GM12878 (cell line): ENCODE measurements around the gene QSOX1. TPM values are rescaled to one million over a fixed set of nuclear protein-coding genes. Genes with fewer than 3 reads are reported as not detected.

Experiments used
- ATAC-seq: fragments of 200-7000 bp; cut with Tn5 transposase; 3 replicates; pipeline ENCODE4 v1.9.1; 2020; ENCODE audit warnings: mild to moderate bottlenecking, moderate library complexity
- BruUV-seq: library from RNA; stranded (reverse); fragments of 400-500 nt; replicated peaks from 2 replicates; lab custom pipeline; 2021; lab: Mats Ljungman, UMichigan
- CTCF ChIA-PET: fragments of 300-600 bp; sonication (Branson Sonifier 250); formaldehyde crosslinking; extraction: SDS; loops from one replicate; lab custom pipeline; 2021; ENCODE audit warnings: inconsistent platforms; lab: Yijun Ruan, JAX
- POLR2A ChIA-PET: fragments of 350-600 bp; formaldehyde crosslinking; extraction: SDS; loops from one replicate; lab custom pipeline; 2021; ENCODE audit warnings: inconsistent platforms; lab: Charles Lee
- RAD21 ChIA-PET: fragments of 300-600 bp; sonication (Branson Sonifier 250); formaldehyde crosslinking; loops from one replicate; lab custom pipeline; 2023; ENCODE audit warnings: antibody characterized with exemption; ENCODE audit not compliant: unreplicated experiment; lab: Charles Lee
- SMC1A ChIA-PET: fragments of 300-600 bp; sonication (Branson Sonifier 250); formaldehyde crosslinking; loops from one replicate; lab custom pipeline; 2023; ENCODE audit not compliant: unreplicated experiment, uncharacterized antibody; lab: Charles Lee
- DNase-seq: peaks from one replicate; pipeline ENCODE4 v3.0.0-alpha.2; 2011; ENCODE audit warnings: low read depth, low spot score
- FAIRE-seq: peaks from 3 replicates; lab custom pipeline; 2011; peaks lifted over from hg19 to GRCh38; lab: Jason Lieb, UNC
- H2AFZ ChIP-seq: 2 replicates; pipeline ENCODE4 v1.6.0; 2011; ENCODE audit warnings: low read depth, low read length, control low read depth; ENCODE audit not compliant: control insufficient read depth
- H3K27ac ChIP-seq: 2 replicates; pipeline ENCODE4 v1.5.1; 2011; ENCODE audit warnings: control low read depth; ENCODE audit not compliant: control insufficient read depth, insufficient read depth
- H3K27me3 ChIP-seq, 2 experiments: replicated peaks in 1 of 2; 2 replicates each; pipeline versions ENCODE4 v1.6.0 to v1.6.1; 2011; ENCODE audit warnings: low read length in 1 of 2; ENCODE audit not compliant: control insufficient read depth in 2 of 2, insufficient read depth in 2 of 2
- H3K36me3 ChIP-seq, 2 experiments: 2 replicates each; pipeline ENCODE4 v1.5.1; 2011; ENCODE audit warnings: low read length in 1 of 2; ENCODE audit not compliant: control insufficient read depth in 2 of 2, insufficient read depth in 2 of 2
- H3K4me1 ChIP-seq: 2 replicates; pipeline ENCODE4 v1.6.1; 2011; ENCODE audit warnings: mild to moderate bottlenecking, low read length, moderate library complexity, mixed read lengths; ENCODE audit not compliant: control insufficient read depth, insufficient read depth
- H3K4me2 ChIP-seq: 2 replicates; pipeline ENCODE4 v1.6.0; 2011; ENCODE audit warnings: control low read depth; ENCODE audit not compliant: control insufficient read depth, insufficient read depth
- H3K4me3 ChIP-seq: fragments of 200-600 bp; sonication (generic); 2 replicates; pipeline ENCODE4 v1.5.1; 2016
- H3K79me2 ChIP-seq: 2 replicates; pipeline ENCODE4 v1.6.0; 2011; ENCODE audit warnings: low read length; ENCODE audit not compliant: control insufficient read depth, insufficient read depth
- H3K9ac ChIP-seq: 2 replicates; pipeline ENCODE4 v1.8.0; 2011; ENCODE audit warnings: low read length, control low read depth, mixed read lengths; ENCODE audit not compliant: control insufficient read depth, insufficient read depth
- H3K9me3 ChIP-seq: replicated peaks from 3 replicates; pipeline ENCODE4 v1.5.1; 2011; ENCODE audit warnings: mild to moderate bottlenecking, low read length; ENCODE audit not compliant: control insufficient read depth, insufficient read depth
- H4K20me1 ChIP-seq: 2 replicates; pipeline ENCODE4 v1.6.0; 2011; ENCODE audit not compliant: control insufficient read depth, insufficient read depth
- CHD4 ChIP-seq: fragments of 200-600 bp; sonication (generic); IDR thresholded peaks from 2 replicates; pipeline ENCODE4 v1.6.1; 2016; ENCODE audit warnings: mild to moderate bottlenecking
- FOXK2 ChIP-seq: fragments of 450-650 bp; IDR thresholded peaks from 2 replicates; pipeline ENCODE4 v1.6.1; 2017; ENCODE audit warnings: mild to moderate bottlenecking, moderate library complexity
- IRF5 ChIP-seq: fragments of 450-650 bp; IDR thresholded peaks from 2 replicates; pipeline ENCODE4 v1.6.1; 2017; ENCODE audit warnings: borderline replicate concordance
- KLF5 ChIP-seq: fragments of 450-650 bp; IDR thresholded peaks from 2 replicates; pipeline ENCODE4 v1.6.1; 2014; ENCODE audit warnings: mild to moderate bottlenecking; ENCODE audit not compliant: partially characterized antibody
- MYB ChIP-seq: fragments of 150-350 bp; IDR thresholded peaks from 2 replicates; pipeline ENCODE4 v1.6.1; 2014; ENCODE audit warnings: mild to moderate bottlenecking, low read depth, low read length, borderline replicate concordance
- NFYA ChIP-seq: IDR thresholded peaks from 2 replicates; pipeline ENCODE4 v1.6.1; 2011; ENCODE audit warnings: low read depth, mild to moderate bottlenecking, low read length, improper control_type of control experiment, borderline replicate concordance
- NR2C1 ChIP-seq: fragments of 450-650 bp; IDR thresholded peaks from 2 replicates; pipeline ENCODE4 v1.6.1; 2017; ENCODE audit warnings: antibody characterized with exemption, mild to moderate bottlenecking, moderate library complexity
- SMC3 ChIP-seq: IDR thresholded peaks from 2 replicates; pipeline ENCODE4 v1.6.1; 2011; ENCODE audit warnings: low read length, improper control_type of control experiment, borderline replicate concordance
- WGBS: methylation state at CpG from one replicate; pipeline ENCODE4 v1.1.6; 2016; ENCODE audit warnings: low lambda C conversion rate; ENCODE audit not compliant: insufficient replicate concordance, insufficient coverage; ENCODE audit errors: missing lambda C conversion rate; 5-methylcytosine and 5-hydroxymethylcytosine counted together
- in situ Hi-C: fragments of 300-500 bp; cut with MboI; formaldehyde crosslinking; loops from 9 replicates; pipeline ENCODE4 v1.14.3; 2018; ENCODE audit warnings: mixed read lengths
- intact Hi-C: fragments of 100-400 bp; cut with micrococcal nuclease; formaldehyde crosslinking; loops from one replicate; pipeline ENCODE4 v1.14.2; 2022; ENCODE audit not compliant: unreplicated experiment
- polyA plus RNA-seq, 11 experiments: library from polyadenylated mRNA; depleted of rRNA in 4 of 11; unstranded in 6 of 11; stranded (reverse) in 5 of 11; fragments of >200 nt; fragmentation: Nextera tagmentation in 4 of 11; fragmentation: Illumina TruSeq in 1 of 11; extraction: Ambion mirVana in 4 of 11; extraction: Trizol in 1 of 11; gene quantifications; 1 replicate in 1 of 11; 2 replicates in 10 of 11; pipeline versions ENCODE4 v1.2.1 to v1.2.3, GENCODE V29; 2011 to 2016; ENCODE audit warnings: inconsistent platforms in 2 of 11, missing spikeins in 2 of 11, low read depth in 1 of 11
- total RNA-seq, 4 experiments: library from RNA; depleted of rRNA in 3 of 4; stranded (reverse); fragments of >200 nt in 3 of 4; fragmentation: Illumina TruSeq in 1 of 4; extraction: Trizol in 1 of 4; gene quantifications; 2 replicates each; pipeline versions ENCODE4 v1.2.1 to v1.2.3, GENCODE V29; 2013 to 2021
- TF ChIP-seq, protein P1 (sequence below): fragments of 450-650 bp; IDR thresholded peaks from 2 replicates; pipeline ENCODE4 v1.6.1; 2018; ENCODE audit warnings: mild to moderate bottlenecking, low read depth, moderate library complexity; ENCODE audit not compliant: partially characterized antibody
- TF ChIP-seq, protein P2 (sequence below): IDR thresholded peaks from 2 replicates; pipeline ENCODE4 v1.6.1; 2012; ENCODE audit warnings: improper control_type of control experiment, low read depth, low read length; ENCODE audit not compliant: insufficient replicate concordance
- TF ChIP-seq, protein P3 (sequence below): IDR thresholded peaks from 2 replicates; pipeline ENCODE4 v1.6.1; 2011; ENCODE audit warnings: borderline replicate concordance, low read depth, mild to moderate bottlenecking, moderate library complexity, low read length; ENCODE audit not compliant: insufficient read depth, poor library complexity, severe bottlenecking

Gene QSOX1
- total and polyA plus RNA-seq, 10 of the 15 experiments (the other 5 are each of a cell fraction or from before 2014, with no cell fraction given), result 1.8 to 31.3 (median 11.2) TPM

GRCh38 chr1:180251526-180252305 is 97.0 kb downstream of the QSOX1 start:
- Histone ChIP-seq H3K27ac (no peak overlapping the region), H4K20me1 (no peaks in the 10 kb centered on the region), H3K36me3 (no peaks in the 10 kb centered on the region), H3K4me1 (no peaks in the 10 kb centered on the region; the same call in 1 of the 2 replicates), H2AFZ (no peak overlapping the region), H3K4me2 (no peak overlapping the region), H3K4me3 (no peak overlapping the region), H3K9ac (no peak overlapping the region), H3K27me3 (no peaks in the 10 kb centered on the region), H3K79me2 (no peaks in the 10 kb centered on the region), H3K9me3 (no peaks in the 10 kb centered on the region)
- SMC1A ChIA-PET, result interaction anchor here (0.6 to 3.6 kb wide), 10 partner anchors 17 to 231 kb away, joined by 3 to 37 read pairs (median 4); no protein-coding TSS in a partner anchor
- CTCF ChIA-PET, result interaction anchor here (0.9 to 4.2 kb wide), 10 partner anchors 10 to 264 kb away, joined by 3 to 105 read pairs (median 10); no protein-coding TSS in a partner anchor
- DNase-seq, result no peak
- no TSS peak for BruUV-seq
- in situ Hi-C loops, result loop anchor here (5.0 kb wide), 1 partner anchor 231 kb away; no protein-coding TSS in a partner anchor
- WGBS, result 48% methylated on average over 9 of the region's 9 CpGs
- no peak for ATAC-seq
- POLR2A ChIA-PET, result no interaction called here
- no peak for FAIRE-seq
- RAD21 ChIA-PET, result interaction anchor here (0.5 to 3.3 kb wide), 5 partner anchors 23 to 238 kb away, joined by 3 to 25 read pairs (median 15); no protein-coding TSS in a partner anchor
- intact Hi-C loops, result loop anchor here (1.0 kb wide), 2 partner anchors 165 to 231 kb away; no protein-coding TSS in a partner anchor
- no peak for TF ChIP-seq KLF5
- no peak for TF ChIP-seq MYB
- TF ChIP-seq SMC3, result no peak
- TF ChIP-seq, protein P1, sequence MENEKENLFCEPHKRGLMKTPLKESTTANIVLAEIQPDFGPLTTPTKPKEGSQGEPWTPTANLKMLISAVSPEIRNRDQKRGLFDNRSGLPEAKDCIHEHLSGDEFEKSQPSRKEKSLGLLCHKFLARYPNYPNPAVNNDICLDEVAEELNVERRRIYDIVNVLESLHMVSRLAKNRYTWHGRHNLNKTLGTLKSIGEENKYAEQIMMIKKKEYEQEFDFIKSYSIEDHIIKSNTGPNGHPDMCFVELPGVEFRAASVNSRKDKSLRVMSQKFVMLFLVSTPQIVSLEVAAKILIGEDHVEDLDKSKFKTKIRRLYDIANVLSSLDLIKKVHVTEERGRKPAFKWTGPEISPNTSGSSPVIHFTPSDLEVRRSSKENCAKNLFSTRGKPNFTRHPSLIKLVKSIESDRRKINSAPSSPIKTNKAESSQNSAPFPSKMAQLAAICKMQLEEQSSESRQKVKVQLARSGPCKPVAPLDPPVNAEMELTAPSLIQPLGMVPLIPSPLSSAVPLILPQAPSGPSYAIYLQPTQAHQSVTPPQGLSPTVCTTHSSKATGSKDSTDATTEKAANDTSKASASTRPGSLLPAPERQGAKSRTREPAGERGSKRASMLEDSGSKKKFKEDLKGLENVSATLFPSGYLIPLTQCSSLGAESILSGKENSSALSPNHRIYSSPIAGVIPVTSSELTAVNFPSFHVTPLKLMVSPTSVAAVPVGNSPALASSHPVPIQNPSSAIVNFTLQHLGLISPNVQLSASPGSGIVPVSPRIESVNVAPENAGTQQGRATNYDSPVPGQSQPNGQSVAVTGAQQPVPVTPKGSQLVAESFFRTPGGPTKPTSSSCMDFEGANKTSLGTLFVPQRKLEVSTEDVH, result no peak
- no peak for TF ChIP-seq IRF5
- no peak for TF ChIP-seq NFYA
- TF ChIP-seq CHD4, result no peak
- TF ChIP-seq, protein P2, sequence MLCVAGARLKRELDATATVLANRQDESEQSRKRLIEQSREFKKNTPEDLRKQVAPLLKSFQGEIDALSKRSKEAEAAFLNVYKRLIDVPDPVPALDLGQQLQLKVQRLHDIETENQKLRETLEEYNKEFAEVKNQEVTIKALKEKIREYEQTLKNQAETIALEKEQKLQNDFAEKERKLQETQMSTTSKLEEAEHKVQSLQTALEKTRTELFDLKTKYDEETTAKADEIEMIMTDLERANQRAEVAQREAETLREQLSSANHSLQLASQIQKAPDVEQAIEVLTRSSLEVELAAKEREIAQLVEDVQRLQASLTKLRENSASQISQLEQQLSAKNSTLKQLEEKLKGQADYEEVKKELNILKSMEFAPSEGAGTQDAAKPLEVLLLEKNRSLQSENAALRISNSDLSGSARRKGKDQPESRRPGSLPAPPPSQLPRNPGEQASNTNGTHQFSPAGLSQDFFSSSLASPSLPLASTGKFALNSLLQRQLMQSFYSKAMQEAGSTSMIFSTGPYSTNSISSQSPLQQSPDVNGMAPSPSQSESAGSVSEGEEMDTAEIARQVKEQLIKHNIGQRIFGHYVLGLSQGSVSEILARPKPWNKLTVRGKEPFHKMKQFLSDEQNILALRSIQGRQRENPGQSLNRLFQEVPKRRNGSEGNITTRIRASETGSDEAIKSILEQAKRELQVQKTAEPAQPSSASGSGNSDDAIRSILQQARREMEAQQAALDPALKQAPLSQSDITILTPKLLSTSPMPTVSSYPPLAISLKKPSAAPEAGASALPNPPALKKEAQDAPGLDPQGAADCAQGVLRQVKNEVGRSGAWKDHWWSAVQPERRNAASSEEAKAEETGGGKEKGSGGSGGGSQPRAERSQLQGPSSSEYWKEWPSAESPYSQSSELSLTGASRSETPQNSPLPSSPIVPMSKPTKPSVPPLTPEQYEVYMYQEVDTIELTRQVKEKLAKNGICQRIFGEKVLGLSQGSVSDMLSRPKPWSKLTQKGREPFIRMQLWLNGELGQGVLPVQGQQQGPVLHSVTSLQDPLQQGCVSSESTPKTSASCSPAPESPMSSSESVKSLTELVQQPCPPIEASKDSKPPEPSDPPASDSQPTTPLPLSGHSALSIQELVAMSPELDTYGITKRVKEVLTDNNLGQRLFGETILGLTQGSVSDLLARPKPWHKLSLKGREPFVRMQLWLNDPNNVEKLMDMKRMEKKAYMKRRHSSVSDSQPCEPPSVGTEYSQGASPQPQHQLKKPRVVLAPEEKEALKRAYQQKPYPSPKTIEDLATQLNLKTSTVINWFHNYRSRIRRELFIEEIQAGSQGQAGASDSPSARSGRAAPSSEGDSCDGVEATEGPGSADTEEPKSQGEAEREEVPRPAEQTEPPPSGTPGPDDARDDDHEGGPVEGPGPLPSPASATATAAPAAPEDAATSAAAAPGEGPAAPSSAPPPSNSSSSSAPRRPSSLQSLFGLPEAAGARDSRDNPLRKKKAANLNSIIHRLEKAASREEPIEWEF, result no peak
- TF ChIP-seq, protein P3, sequence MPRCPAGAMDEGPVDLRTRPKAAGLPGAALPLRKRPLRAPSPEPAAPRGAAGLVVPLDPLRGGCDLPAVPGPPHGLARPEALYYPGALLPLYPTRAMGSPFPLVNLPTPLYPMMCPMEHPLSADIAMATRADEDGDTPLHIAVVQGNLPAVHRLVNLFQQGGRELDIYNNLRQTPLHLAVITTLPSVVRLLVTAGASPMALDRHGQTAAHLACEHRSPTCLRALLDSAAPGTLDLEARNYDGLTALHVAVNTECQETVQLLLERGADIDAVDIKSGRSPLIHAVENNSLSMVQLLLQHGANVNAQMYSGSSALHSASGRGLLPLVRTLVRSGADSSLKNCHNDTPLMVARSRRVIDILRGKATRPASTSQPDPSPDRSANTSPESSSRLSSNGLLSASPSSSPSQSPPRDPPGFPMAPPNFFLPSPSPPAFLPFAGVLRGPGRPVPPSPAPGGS, result no peak
- TF ChIP-seq NR2C1, result no peak
- no peak for TF ChIP-seq FOXK2
